Stimulated activated CD8-positive, alpha-beta memory T cell treated with anti-CD3 and anti-CD28 coated beads, Interleukin-15, amount 100 ng/mL, for 24 hours (primary cell): ENCODE data around the gene PRAMEF13.
"Not testable (repeated sequence)": the region's sequence is repeated elsewhere in the genome, so short reads cannot be mapped to it uniquely, and the experiment has no call there.

ENCODE experiments used
- DNase-seq: peaks from one replicate; pipeline ENCODE4 v3.0.0-alpha.2; 2020; ENCODE audit warnings: low read depth

PRAMEF13 gene

DNA sequence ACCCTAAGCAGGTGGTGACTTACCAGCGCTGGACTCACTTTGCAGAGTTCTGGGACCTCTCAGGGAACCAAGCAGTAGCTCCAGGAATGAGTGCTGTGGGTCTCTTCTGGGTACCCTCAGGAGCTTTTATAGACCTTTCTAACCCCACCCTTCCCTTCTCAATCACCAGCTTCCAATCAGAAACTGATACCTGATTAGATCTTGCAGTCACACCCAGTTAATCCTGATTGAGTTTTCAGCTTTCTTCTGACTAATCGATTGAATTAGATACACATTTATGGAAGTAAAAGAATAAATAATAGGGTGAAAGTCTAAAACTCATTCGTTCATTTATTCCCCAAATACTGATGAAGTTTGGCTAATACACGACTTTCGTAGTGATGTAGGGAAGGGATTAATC lies at the start of gene PRAMEF13:
Gene PRAMEF13, minus strand, starts transcription at position 101 of the 400 bp plus-strand sequence. CDS start 1,820 bp downstream, outside the sequence.
- DNase-seq = not testable (repeated sequence)

DNA sequence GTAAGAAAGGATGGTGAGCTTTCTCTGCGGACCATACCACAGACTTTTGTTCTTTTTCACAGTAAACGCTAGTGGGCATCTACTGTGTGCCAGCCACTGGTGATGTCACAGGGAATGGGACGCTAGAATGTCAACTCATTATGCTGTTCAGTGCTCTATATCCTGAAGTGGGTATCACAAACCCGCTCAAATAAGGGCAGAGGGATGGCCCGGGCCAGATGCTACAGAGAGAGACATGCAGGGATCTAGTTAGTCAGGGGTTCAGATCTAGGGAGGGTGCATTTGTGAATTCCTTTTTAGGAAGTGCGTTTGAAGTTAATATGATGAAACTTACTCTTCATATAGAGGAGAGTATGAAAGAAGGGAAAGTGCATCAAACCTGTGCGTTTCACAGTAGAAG lies 45.9 kb upstream of the PRAMEF13 start:
- DNase-seq = not testable (repeated sequence)

GRCh38 chr1:13246554-13246871 lies 45.3 kb upstream of the PRAMEF13 start:
- not testable (repeated sequence) for DNase-seq

DNA sequence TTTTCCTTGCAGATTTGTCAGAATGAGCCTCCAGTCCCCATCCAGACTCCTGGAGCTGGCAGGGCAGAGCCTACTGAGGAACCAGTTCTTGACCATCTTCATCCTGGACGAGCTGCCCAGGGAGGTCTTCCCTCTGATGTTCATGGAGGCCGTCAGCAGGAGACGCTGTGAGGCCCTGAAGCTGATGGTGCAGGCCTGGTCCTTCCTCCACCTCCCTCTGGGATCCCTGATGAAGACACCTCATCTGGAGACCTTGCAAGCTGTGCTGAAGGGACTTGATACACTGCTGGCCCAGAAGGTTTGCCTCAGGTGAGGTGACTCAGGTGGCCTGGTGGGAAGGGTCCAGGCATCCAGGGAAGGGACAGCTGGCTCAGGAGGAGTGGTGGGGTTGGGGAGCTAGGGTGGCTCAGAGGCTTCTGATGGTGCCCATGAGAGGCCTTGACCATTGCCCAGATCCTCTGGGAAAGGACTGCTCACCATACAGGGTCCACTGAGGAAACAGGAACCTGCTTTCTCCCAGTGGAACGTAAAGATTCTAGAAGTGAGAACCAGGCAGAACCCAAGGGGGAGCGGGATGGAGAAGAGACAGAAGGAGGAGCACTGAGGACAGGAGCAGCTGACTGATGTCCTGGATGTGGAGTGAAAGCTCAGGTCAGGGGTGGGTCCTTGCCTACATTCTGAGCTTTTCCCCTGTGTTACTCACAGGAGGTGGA lies 44.8 kb upstream of the PRAMEF13 start:
- not testable (repeated sequence) for DNase-seq

DNA sequence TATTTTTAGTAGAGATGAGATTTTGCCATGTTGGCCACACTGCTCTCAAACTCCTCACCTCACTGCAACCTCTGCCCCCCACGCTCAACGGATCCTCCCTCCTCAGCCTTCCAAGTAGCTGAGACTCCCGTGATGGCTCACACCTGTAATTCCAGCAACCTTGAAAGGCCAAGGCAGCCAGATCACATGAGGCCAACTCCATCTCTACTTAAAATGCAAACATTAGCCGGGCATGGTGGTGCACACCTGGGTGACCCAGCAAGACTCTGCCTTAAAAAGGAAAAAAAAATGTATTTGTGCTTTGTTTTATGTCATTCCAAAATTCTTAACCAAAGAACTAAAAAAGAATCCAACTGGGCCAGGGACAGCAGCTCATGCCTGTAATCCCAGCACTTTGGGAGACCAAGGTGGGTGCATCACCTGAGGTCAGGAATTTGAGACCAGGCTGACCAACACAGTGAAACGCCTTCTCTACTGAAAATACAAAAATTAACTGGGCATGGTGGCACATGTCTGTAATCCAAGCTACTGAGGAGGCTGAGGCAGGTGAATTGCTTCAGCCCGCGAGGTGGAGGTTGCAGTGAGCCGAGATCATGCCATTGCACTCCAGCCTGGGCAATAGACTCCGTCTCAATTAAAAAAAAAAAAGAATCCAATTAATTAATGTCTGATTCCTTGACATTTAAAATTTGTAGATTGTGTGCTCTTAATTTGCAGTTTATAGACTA lies 42.5 kb upstream of the PRAMEF13 start:
- not testable (repeated sequence) for DNase-seq

DNA sequence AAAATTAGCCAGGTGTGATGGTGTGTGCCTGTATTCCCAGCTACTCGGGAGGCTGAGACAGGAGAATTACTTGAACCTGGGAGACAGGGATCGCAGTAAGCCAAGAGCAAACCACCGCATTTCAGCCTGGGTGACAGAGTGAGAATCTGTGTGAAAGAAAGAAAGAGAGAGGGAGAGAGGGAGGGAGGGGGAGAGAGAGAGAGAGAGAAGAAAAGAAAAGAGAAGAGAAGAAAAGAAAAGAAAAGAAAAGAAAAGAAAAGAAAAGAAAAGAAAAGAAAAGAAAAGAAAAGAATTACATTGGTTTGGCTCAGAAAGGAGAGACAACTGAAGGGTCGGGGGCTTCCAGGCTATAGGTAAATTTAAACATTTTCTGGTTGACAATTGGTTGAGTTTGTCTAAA lies 38.4 kb upstream of the PRAMEF13 start:
- DNase-seq = not testable (repeated sequence)

DNA sequence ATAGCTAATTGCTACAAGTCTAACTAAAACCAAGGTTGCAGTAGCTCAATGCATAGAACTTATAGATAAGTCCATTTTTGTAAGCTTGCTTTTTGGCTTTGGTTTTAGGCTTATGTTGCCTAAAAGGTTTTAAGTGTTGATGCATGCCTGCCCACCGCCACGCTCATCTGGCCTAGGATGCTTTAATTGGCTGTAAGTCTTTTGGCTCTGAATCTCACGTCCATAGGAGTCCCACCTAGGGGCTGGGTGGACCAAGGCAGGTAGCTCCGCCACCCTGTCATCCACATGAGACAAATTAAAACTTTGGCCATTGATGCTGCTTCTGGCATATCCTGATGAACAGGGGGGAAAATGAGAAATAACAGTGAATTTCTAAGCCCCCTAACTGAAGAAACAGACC lies 36.4 kb upstream of the PRAMEF13 start:
- not testable (repeated sequence) for DNase-seq

DNA sequence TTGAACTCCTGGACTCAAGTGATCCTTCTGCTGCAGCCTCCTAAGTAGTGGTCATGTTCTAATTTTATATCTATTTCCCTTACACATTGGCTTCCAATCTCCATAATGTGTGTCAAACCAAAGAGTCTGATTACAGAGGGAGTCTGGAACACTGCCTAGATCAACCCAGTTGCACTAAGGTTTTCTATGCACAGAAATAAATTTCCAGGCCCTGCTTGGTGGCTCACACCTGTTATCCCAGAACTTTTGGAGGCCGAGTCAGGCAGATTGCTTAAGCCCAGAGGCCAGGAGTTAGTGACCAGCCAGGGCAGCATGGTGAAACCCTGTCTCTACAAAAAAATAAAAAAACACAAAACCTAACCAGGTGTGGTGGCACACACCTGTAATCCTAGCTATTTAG lies 32.8 kb upstream of the PRAMEF13 start:
- DNase-seq = not testable (repeated sequence)

- DNase-seq = not testable (repeated sequence)
Measured at GRCh38 chr1:13232056-13232455, 30.8 kb upstream of the PRAMEF13 start.

GRCh38 chr1:13231061-13231750 lies 30.0 kb upstream of the PRAMEF13 start:
- not testable (repeated sequence) for DNase-seq

- DNase-seq = not testable (repeated sequence)
Measured at GRCh38 chr1:13230601-13231000, 29.4 kb upstream of the PRAMEF13 start.

DNA sequence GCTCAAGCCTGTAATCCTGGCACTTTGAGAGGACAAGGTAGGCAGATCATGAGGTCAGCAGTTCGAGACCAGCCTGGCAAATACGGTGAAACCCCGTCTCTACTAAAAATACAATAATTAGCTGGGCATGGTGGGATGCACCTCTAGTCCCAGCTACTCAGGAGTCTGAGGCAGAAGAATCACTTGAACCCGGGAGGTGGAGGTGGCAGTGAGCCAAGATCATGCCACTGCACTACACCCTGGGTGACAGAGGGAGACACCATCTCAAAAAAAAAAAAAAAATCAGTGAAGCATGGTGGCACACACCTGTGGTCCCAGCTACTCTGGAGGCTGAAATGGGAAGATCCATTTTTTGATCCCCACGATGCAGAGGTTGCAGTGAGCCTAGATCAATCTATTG lies 28.9 kb upstream of the PRAMEF13 start:
- DNase-seq = not testable (repeated sequence)

DNA sequence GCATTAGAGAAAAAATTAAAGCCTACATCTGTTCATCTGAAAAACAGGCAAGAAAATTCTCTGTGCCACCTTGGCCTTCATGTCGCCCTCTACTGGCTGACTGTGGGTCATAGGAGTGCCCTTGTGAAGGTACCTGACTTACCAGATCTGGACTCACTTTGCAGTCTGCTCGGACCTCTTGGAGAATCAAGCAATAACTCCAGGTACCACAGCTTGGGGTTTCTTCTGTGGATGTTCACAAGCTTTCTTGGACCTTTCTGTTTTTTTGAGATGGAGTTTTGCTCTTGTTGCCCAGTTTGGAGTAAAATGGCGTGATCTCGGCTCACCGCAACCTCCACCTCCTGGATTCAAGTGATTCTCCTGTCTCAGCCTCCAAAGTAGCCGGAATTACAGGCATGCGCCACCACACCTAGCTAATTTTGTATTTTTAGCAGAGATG lies 27.2 kb upstream of the PRAMEF13 start:
- peak; percentile 6 for DNase-seq

GRCh38 chr1:13227271-13228055 lies 26.3 kb upstream of the PRAMEF13 start:
- not testable (repeated sequence) for DNase-seq

DNA sequence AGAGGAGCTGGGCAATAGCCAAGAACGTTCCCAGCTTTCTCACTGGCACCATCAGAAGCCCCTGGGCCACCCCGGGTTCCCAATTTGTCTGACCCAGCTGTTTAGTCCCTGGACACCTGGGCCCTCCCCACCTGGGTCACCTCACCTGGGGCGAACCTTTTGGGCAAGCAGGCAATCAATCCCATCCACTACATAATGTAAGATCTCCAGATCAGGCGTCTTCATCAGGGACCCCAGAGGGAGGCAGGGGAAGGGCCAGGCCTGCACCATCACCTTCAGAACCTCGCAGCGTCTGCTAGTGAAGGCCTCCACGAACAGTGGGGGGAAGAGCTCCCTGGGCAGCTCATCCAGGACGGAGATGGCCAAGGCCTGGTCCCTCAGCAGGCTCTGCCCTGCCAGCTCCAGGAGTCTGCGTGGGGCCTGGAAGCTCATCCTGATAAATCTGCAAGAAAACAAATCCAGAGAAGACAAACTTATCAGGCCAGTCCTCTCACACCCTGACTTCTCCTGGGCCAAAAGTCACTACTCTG lies 24.5 kb upstream of the PRAMEF13 start, which contains the start of gene PRAMEF18:
Gene PRAMEF18, minus strand, starts transcription at position 480 of the 530 bp plus-strand sequence. Its CDS starts 48 bp downstream, at position 432.
- not testable (repeated sequence) for DNase-seq

DNA sequence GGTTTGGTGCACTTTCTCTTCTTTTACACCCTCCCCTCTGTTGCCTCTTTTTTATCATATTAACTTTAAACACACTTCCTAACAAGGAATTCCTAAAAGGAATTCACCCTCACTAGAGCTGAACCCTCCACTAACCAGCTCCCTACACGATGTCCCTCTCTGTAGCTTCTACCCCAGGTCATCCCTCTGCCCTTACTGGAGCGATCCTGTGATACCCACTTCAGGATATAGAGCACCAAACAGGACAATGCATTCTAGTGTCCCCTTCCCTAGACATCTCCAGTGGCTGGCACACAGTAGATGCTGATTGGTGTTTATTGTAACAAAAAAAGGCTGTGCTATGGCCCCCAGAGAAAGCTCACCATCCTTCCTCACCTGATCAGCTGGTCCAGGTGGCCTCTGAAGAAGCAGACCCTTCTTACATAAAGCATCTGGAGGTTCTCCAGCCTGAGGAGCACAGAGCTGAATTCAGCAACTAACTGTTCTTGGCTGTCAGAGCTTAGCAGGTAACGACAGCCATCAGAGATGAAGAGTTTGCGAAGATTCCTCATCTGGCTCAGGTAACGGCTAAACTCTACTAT lies 23.4 kb upstream of the PRAMEF13 start:
- DNase-seq = no peak

DNA sequence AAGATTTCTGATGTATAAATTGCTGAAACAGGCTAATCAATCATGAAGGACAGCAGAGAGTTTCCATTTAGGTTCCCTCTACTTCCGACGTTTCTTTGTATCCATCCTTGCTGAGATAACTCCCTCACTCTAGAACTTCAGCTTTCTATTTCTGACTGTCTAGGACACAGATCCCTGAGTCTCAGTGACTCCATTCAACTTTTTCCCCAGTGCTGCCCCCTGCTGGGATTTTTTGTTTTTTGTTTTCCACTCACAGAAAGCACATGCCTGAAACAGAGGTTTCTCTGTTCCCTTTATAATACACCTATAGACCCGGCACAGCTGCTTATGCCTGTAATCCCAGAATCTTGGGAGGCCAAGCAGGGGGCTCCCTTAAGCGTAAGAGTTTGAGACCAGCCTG lies 21.6 kb upstream of the PRAMEF13 start:
- not testable (repeated sequence) for DNase-seq

DNA sequence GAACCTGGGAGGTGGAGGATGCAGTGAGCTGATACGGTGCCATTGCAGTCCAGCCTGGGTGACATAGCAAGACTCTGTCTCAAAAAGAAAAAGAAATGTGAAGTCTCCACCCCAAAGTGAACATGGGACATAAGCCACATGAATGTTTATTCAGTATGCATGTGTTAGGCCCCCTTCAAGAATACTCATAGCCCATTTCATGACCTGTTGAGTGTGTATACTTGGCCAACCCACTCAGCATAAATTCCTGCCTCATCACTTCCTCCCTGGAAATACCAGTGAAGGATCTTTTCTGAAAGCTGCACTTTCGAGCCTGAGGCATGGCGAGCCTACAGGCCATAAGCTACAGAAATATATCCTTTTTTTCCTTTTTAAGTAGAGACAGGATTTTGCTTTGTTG lies 18.0 kb upstream of the PRAMEF13 start:
- not testable (repeated sequence) for DNase-seq

DNA sequence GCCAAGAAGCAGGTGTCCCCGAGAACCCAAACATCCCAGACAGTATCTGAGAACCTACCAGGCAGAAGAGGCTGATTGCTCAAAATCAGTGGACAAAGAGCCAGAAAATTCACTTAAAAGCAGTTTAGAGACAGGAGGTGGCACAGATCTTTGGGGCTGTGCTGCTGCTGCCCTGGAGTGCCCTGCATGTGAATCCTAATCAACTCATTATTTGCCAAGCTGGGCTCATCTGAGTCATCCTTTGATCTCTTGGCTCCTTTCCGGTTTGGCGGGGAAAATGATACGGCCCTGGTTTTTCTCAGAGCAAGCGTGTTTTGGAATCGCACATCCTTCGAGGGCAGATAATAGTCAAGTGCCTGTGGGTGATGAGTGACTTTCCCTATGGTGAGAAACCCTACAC lies 15.4 kb upstream of the PRAMEF13 start:
- not testable (repeated sequence) for DNase-seq

GRCh38 chr1:13208712-13209111 lies 7.5 kb upstream of the PRAMEF13 start:
- not testable (repeated sequence) for DNase-seq

GRCh38 chr1:13171548-13171947 lies 29.7 kb downstream of the PRAMEF13 start, which contains the start of gene PRAMEF9:
Gene PRAMEF9, plus strand, starts transcription at chr1:13171848. Its CDS starts 3,433 bp downstream, at chr1:13175281.
- not testable (repeated sequence) for DNase-seq
